ENCODE results near the gene LMAN2. TPM values are rescaled to one million over a fixed set of nuclear protein-coding genes. Genes with fewer than 3 reads are reported as not detected.
"Not testable (repeated sequence)": the region's sequence is repeated elsewhere in the genome, so short reads cannot be mapped to it uniquely, and the experiment has no call there.

The LMAN2 gene
- total RNA-seq, 1 donor from 2014 or later = 175 TPM

GRCh38 chr5:177307544-177308363, 43.7 kb downstream of the LMAN2 start:
- DNase-seq (ENCODE audit: low spot score) = no peak

DNA sequence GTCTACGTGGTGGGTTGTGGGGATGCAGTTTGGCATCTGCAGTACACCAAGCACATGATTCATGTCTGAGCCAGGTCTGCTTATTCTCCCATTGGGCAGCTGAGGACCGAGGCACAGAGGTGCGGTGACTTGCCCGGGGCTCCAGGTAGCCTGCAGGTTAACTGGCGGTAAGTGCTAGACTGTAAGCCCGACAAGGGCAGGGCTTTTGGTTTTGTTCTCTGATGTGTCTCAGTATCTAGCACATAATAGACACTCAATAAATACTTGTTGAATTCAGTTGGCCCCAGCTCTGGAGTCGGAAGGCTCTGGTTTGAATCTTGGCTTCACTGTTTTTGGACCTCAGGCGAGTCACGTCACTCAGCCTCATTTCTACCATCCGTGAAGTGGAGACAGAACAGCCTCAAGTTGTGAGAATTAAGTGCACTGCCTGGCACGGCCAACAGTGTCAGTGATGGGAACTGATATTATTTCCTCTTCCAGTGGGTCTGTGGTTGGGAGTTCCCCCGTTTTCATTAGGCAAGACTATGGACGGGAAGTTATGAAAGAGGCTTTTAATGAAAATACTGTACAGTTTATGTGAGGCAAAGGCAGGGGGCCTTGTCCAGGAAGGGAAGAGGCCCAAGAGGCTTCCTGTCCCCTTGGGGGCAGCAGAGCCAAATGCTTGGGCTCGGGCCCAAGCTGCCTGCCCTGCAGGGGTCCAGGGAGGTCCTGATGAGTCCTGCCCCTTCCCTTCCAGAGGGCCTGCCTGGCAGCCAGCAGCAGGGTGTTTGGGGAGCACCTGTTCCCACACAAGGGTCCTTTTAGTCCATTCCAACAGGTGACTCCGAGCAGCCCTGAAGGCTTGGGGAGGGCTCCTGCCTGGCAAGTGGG, 44.6 kb downstream of the LMAN2 start:
- peak; percentile 36 for DNase-seq (ENCODE audit: low spot score)

- not testable (repeated sequence) for DNase-seq (ENCODE audit: low spot score)
These were observed 45.3 kb downstream of the LMAN2 start for GRCh38 chr5:177306103-177306640.

DNA sequence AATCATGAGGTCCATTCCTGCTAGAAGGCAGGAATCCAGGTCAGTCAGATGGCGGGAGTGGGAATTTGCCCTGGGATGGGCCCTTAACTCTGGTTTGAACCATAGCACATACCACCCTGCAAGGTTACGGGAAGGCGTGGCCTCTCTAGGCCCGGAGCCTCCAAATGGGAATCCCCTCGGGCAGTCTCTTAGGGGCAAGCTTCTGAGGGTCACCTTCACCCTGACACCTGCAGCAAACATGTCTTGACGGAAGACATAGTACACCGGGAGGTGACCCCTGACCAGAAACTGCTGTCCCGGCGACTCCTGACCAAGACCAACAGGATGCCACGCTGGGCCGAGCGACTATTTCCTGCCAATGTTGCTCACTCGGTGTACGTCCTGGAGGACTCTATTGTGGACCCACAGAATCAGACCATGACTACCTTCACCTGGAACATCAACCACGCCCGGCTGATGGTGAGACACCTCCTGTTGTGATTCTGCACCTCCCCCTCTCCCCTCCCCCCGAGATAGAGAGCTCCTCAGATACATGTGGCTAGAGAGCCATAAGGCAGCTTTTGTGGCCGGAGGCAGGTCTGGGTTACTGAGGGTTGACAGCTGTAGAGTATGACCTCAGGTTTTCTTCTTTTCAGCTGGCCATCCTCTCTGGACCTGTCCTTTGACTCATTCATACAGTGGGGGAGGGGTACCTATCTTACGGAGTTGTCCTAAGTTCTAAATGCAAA, 46.9 kb downstream of the LMAN2 start:
- no peak for DNase-seq (ENCODE audit: low spot score)

- DNase-seq (ENCODE audit: low spot score) = no peak
These were observed 47.5 kb downstream of the LMAN2 start for GRCh38 chr5:177303925-177304391.

DNA sequence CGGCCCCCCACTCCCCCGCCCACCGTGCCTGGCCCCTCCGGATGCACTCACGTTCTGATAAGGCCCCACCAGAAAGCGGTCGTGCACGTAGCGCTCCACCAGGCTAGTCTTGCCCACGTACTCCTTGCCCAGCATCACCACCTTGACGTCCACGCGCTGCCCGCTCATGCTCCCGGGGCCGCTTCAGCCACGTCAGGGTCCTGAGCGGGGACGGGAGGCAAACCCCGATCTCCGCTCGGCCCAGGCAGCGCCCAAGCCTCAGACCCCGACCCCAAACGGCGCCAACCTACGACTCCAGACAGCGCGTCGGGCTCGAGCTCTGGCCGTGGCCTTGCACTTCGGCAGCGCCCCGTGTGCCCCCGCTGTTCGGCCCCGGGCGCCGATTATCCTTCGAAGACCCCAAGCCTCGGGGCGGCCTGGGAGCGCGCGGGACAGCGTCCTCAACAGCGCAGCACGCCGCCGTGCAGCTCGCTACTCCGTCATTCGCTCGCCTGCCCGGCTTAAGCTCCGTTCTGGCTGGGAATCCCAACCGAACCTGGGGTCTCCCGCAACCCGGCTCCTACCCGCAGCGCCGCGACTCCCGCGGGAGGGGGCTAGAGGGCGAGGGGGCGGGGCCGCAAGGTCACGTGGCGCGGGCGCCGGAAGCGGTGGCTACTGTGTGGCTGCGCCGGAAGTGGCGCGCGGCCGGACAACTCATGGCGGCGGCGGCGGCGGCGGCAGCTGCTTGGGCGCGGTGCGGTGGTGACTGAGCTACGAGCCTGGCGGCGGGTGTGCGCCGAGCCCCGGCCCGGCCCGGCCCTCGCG, 48.1 kb downstream of the LMAN2 start, which contains the start of the genes PRELID1 and RAB24:
PRELID1 (plus strand) TSS at position 679 of the 804 bp plus-strand sequence. CDS start 187 bp downstream, outside the sequence.
RAB24 (minus strand) TSS at position 599 of the 804 bp plus-strand sequence; CDS start at position 168, 431 bp downstream.
- peak; percentile 89 for DNase-seq (ENCODE audit: low spot score)

DNA sequence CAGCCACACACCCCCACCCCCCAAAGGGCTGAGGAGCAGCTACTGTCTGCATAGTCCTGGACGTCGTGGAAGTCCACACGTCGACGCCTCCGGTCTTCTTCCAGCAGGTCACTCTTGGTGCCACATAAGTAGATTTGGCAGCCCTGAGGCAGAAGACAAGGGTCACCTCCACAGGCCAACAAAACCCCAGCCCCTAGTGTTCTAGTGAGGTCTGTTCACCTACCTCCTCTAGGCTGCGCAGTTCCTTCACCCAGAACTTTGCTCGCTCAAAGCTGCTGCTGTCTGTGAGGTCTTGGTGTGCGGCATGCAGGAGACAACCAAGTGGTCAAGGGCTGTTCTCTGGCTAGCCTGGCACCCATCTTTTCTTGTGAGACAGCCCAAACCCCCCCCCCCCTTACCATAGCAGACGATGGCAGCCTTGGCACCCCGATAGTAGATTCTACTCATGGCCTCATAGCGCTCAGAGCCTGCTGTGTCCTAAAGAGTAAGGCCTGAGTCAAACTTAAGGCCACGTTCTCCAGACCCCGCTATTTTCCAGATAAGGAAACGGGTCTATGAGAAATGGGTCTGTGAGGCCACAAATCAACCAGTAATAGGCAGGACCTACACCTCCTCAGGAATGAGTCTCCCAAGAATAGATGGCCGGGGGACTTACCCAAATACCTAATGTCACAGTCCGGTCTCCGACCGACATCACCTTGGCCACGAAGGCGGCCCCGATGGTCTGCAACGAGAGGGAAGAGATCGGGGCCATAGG, 48.9 kb downstream of the LMAN2 start:
- DNase-seq (ENCODE audit: low spot score) = no peak

GRCh38 chr5:177301503-177302165, 49.8 kb downstream of the LMAN2 start:
- DNase-seq (ENCODE audit: low spot score) = peak; percentile 37

DNA sequence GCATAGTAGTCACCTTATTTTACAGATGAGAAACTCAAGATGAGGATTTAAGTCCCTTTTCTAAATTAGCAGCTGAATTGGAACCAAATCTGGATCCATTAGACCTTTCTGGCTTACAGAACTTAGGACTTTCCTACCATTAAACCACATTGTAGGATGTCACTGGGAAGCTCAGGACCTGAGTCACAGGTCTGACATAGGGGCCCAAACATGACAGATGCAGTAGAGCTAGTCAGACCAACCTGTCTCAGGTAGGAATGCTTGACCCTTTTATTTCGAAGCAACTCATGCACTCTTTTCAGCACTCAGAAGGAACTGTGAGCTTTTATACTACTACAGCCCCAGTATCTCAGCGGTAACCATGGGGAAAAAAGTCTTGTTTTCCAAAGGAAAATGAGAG, 50.5 kb downstream of the LMAN2 start:
- no peak for DNase-seq (ENCODE audit: low spot score)

DNA sequence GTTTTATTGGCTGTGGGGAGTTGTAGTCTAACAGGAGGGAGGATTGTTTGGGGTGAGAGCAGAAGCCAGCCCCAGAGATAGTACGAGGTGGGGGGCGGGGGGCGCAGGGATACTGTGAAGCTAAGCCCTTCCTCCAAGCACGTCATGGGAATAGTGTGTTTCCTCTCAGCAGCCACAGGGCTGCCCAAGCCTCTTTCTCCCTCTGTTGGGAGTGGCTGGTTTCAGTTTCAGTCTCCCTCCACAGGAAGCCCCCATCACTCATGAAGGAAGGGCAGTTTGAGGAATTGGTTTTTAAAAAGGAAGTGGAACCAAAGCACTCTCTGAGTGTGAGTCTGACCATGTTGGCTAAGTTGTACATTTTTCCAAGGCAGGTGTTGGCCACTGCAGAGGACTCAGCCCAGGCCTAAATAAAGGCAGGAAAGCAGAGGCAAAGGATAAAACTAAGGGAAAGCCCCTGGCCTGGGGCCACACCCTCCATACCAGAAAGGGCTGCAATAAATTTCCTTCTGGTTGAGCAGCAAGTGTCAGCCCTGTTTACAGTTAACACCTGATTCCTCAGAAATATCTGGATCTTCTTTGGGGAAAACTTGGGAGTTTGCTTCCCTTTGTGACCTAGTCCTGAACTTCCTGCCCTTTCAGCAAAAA, 51.1 kb downstream of the LMAN2 start:
- DNase-seq (ENCODE audit: low spot score) = peak; percentile 79

GRCh38 chr5:177299697-177300096, 51.8 kb downstream of the LMAN2 start:
- no peak for DNase-seq (ENCODE audit: low spot score)

DNA sequence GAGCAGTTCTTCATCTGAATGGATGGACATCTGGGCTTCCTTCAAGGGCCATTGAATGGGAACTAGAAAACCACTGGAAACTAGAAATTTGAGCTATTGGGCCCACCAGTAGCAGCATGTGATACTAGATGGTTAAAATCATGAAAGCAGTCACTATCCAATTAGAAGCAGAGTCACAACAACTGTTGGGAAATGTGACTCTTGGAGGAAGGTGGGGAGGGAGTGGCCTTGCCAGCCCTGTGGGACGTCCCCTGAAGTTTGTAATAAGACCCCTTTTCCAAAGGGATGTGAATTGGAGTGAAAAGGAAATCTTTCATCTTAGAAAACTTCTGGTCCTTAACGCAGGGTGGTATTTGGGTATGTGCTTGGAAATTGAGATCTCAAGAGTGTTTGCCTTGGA, 53.5 kb downstream of the LMAN2 start:
- no peak for DNase-seq (ENCODE audit: low spot score)

DNA sequence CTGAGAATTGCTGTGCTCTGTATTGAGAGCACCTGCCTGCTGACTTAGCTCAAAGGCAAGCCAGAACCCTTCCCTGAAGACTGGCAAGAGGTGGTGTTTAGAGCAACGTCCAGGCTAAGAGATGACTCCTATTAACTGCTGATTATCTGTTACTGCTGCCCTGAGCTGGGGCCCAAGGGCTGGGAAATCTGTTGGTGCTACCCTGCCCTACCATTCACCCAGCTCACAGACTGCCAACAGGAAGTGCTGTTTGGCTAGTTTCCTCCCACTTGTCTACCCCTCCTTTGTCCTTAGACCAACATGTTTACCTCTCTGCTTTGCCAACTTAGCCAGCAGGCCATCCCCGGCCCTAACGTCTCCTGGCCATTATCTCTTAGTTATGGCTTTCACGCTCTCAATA, 54.9 kb downstream of the LMAN2 start:
- DNase-seq (ENCODE audit: low spot score) = no peak

- DNase-seq (ENCODE audit: low spot score) = no peak
These were observed 55.5 kb downstream of the LMAN2 start for GRCh38 chr5:177295924-177296323.

DNA sequence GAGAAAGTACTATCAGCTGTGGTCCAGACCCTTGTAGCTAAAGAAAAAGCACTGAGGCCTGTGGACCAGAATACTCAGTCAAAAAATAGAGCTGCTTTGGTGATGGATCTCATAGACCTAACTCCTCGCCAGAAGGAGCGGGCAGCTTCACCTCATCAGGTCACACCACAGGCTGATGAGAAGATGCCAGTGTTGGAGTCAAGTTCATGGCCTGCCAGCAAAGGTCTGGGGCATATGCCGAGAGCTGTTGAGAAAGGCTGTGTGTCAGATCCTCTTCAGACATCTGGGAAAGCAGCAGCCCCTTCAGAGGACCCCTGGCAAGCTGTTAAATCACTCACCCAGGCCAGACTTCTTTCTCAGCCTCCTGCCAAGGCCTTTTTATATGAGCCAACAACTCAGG, 56.8 kb downstream of the LMAN2 start:
- no peak for DNase-seq (ENCODE audit: low spot score)

- no peak for DNase-seq (ENCODE audit: low spot score)
These were observed 57.5 kb downstream of the LMAN2 start for GRCh38 chr5:177293819-177294581.

GRCh38 chr5:177291735-177292134, 59.7 kb downstream of the LMAN2 start:
- DNase-seq (ENCODE audit: low spot score) = no peak

All from umbilical cord (tissue), 2 donors.